Skin epidermis (tissue), 12 donors: ENCODE data around the gene ATP8B2.
"Not testable (repeated sequence)": the region's sequence is repeated elsewhere in the genome, so short reads cannot be mapped to it uniquely, and the experiment has no call there.

ENCODE experiments used
- H3K27ac ChIP-seq, 21 experiments: fragments of 200-600 bp; sonication (generic) in 11 of 21; one replicate each; pipeline ENCODE4 v1.5.0; 2020; ENCODE audit warnings: mild to moderate bottlenecking in 3 of 21, inconsistent platforms in 2 of 21, moderate library complexity in 2 of 21
- H3K4me3 ChIP-seq, 7 experiments: fragments of 200-600 bp; sonication (generic) in 2 of 7; one replicate each; pipeline ENCODE4 v1.5.0; 2020; ENCODE audit warnings: inconsistent platforms in 2 of 7, mild to moderate bottlenecking in 2 of 7, moderate library complexity in 1 of 7

Gene ATP8B2

GRCh38 chr1:154320882-154321608, 4.3 kb upstream of the ATP8B2 start, which contains the start of gene AQP10:
TSS of gene AQP10 (plus strand) at chr1:154321093. CDS start at chr1:154321156, 63 bp downstream.
- peak within 1 kb of the TSS in 1 of 21 experiments; percentile 11 for H3K27ac ChIP-seq

GRCh38 chr1:154321609-154321934, 3.8 kb upstream of the ATP8B2 start:
- H3K4me3 ChIP-seq, H3K27ac ChIP-seq: not testable (repeated sequence)

More at GRCh38 chr1:154320882-154321608, 4.3 kb upstream of the ATP8B2 start, which contains the start of gene AQP10:
- H3K4me3 ChIP-seq: no peak within 1 kb of the TSS

GRCh38 chr1:154323493-154323892, 1.8 kb upstream of the ATP8B2 start:
- no peak overlapping the region for H3K4me3 ChIP-seq

DNA sequence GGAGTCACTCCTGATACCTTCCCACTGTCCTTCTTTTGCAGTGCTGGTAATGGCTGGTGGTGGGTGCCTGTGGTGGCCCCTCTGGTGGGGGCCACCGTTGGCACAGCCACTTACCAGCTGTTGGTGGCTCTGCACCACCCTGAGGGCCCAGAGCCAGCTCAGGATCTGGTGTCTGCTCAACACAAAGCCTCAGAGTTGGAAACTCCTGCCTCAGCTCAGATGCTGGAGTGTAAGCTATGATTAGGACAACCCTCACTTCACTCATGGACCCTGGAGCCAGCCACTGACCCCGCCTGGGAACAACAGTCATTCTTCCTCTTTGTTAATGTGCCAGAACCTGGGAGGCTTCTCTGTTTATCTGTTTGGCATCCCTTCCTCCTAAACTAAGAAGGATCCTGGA, 1.1 kb upstream of the ATP8B2 start:
- H3K27ac ChIP-seq: peak overlapping the region in 5 of 21 experiments; percentile 82 to 97 (median 96)
- H3K4me3 ChIP-seq: peak overlapping the region in 4 of 7 experiments; percentile 63 to 78 (median 76)

More at GRCh38 chr1:154323493-154323892, 1.8 kb upstream of the ATP8B2 start:
- H3K27ac ChIP-seq: no peak overlapping the region

DNA sequence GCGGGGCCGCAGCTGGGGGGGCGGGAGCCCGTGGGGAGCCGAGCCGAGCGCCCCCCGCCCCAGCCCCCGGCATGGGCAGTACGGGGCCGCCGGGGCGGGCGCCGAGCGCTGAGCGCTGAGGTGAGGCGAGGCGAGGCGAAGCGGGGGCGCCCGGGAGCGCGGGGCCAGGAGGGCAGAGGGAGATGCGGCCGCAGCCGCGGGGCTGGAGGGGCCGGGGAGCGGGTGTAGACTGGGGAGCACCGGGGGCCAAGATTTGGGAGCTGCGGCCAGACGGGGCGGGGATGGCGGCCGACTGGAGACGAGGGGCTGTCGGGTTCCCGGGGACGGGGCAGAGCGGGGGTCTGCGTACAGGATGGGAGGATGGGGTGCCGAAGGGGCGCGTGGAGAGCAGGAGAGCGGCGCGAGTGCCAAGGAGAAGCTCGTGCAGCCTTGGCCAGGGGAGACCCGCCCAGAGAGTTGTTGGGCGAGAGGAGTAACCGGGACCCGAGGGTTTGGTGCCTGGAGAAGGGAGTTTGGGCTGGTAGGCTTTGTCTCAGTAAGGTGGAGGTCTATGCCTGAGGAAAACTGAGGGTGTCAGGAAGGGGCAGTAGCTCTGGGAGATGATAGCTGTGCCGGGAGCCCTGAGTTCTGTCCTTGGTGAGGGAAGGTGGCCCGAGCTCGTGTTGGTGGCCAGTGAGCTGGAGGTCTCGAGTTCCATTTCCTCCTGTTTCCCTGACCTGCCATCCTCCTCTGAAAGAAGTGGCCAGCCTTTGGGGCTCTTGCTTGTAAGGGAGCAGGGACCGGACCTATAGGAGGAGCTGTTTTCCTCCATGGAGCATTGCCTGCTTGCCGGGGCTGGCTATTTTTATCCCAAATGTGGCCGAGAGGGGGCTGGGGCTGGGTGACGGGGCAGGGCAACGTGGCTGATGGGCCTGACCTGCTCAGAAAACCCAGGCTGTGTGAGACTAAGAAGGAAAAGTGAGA, 539 bp downstream of the ATP8B2 start:
- H3K4me3 ChIP-seq: peak overlapping the region; percentile 36 to 78 (median 75)
- H3K27ac ChIP-seq: peak overlapping the region; percentile 49 to 97 (median 92)

- H3K27ac ChIP-seq: peak overlapping the region in 20 of 21 experiments; percentile 49 to 97 (median 92)
- H3K4me3 ChIP-seq: peak overlapping the region; percentile 36 to 78 (median 75)
These were observed 1.5 kb downstream of the ATP8B2 start for GRCh38 chr1:154326546-154327465.

DNA sequence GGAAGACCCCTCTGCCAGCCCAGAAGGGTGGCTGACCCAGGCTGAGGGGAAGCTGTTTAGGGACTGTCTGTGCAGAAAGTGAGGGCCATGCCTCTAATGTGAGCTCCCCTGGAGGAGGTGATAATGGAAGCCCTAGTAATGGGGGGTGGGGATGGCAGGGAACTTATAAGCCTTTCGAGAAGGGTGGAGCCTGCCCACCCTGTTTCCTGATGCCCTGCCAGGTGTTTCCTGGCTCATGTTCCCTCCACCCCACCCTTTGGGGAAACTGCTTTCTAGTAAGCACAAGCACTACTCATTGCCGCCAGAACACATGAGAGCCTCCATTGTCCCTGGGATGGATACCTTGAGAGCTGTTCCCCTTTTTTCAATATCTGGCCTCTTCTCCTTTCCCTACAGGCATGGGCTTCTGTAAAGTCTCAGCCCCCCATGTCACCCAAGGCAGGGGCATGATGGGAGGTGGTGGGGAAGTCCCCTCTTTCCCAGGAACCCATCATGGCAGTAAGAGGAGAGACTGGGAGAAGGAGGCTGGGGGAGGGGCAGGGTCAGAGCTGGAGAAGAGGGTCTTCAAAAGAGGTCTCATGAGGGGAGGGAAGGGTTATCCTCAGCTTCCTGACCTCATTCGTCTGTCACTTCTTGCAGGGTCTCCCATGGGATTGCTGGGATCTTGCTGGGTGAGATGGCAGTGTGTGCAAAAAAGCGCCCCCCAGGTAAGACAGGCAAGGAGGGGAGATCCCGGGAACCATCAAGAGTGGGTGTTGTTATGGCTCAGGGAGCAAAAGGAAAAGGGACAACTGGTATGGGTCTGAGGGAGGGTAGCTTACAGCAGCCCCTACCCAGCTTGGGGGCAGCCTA, 2.4 kb downstream of the ATP8B2 start:
- H3K4me3 ChIP-seq: peak overlapping the region; percentile 27 to 76 (median 39)
- peak overlapping the region in 19 of 21 experiments; percentile 49 to 97 (median 92) for H3K27ac ChIP-seq

DNA sequence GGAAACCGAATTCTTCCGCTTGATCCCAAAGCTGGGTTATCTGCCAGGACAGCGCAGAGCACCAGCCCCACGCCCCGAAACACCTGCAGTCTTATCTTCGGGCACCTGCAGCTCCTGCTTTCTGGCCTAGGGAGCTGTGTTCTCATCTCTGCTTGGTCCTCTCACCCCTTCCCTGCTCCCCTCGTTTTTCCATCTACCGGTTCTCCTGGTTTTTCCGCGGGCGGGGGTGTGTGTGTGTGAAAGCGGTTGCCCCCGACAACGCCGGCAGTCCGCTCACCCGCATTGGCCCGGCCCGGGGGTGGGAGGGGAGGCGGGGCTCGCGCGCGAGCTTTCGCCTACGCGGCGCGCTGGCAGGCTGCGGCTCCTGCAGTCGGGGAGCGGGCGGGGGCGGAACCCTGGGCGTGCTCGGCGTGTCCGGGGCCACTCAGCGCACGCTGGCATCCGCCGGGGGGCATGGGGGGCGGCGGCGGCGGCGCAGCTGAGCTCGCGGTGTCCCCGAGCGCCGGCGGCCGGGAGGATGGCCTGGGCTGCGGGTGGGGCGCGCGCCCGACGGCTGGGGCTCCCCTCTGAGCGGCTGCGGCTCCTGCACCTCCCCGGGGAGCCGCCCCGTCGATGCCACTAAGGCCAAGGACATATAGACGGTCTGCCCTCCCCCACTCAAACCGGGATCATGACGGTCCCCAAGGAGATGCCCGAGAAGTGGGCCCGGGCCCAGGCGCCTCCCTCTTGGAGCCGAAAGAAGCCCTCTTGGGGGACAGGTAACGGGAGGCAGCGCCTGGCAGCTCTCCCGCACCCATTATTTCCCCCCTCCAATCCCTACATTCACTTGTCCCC, 3.2 kb downstream of the ATP8B2 start:
- Histone ChIP-seq H3K4me3 (peak overlapping the region; percentile 27 to 76 (median 39)), H3K27ac (peak overlapping the region in 19 of 21 experiments; percentile 41 to 97 (median 92))

DNA sequence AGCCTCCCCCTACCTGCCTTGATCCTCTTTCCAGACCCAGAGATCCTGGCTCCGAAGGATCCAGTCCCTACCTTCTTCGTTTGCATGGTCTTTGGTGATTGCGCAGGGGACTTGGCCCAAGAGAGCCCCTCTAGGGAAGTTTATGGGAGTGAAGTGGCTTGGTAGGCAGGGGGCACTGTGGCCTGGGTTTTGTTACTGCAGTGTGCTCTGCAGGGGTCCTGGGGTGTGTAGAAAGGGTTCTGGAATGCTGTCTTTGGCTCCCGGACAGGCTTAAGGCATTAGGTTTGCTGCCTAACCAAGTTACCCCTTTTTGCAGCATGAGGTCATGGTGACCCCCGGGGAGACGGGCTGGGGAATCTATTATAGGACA, 3.8 kb downstream of the ATP8B2 start:
- H3K4me3 ChIP-seq: peak overlapping the region; percentile 27 to 76 (median 39)
- peak overlapping the region in 18 of 21 experiments; percentile 24 to 97 (median 72) for H3K27ac ChIP-seq

DNA sequence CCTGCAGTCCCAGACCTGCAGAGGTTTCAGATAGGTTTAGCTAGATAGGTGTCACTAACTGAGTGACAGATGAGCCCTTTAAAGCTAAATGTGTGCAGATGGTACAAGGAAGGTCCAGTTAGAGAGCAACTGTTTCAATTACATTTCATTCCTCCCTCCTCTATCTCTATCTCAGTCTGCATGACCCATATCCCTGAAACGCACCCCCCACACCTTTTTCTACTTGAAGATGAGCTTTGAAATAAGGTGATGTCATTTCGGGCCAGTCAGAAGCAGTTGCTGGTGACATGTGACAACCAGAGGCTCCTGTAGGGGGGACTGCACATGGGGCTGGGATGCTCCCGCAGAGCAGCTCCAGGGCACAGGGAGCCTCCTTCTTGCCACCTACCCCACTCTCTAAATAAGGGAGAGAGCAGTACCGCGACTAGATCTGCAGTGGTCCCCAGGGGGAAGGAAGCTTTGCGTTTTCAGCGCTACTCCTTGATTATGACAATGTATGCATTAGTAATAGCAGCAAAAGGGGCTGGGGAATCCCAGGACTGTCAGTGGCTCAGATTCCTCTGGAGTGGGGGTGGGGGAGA, 4.3 kb downstream of the ATP8B2 start:
- Histone ChIP-seq H3K27ac (peak overlapping the region in 6 of 21 experiments; percentile 81 to 97 (median 96)), H3K4me3 (peak overlapping the region in 3 of 7 experiments; percentile 27 to 76 (median 31))

DNA sequence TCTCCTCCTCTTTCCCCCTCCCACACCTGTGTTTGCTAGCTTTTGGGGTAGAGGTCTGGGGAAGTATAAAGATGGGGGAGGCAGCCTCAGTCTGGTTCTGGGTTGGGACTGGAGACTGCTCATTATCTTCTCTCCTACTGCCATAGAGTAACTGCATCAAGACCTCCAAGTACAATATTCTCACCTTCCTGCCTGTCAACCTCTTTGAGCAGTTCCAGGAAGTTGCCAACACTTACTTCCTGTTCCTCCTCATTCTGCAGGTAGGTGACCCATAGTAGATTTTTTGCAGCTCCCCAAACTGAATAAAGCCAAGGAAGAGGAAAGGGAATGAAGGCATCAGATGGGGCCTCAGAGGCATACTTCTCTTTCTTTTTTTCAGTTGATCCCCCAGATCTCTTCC, 5.3 kb downstream of the ATP8B2 start:
- no peak overlapping the region for H3K4me3 ChIP-seq
- H3K27ac ChIP-seq: peak overlapping the region in 5 of 21 experiments; percentile 32 to 97 (median 81)

GRCh38 chr1:154334079-154335024, 9.0 kb downstream of the ATP8B2 start:
- Histone ChIP-seq H3K27ac (peak overlapping the region in 14 of 21 experiments; percentile 9 to 92 (median 60)), H3K4me3 (no peak overlapping the region)

DNA sequence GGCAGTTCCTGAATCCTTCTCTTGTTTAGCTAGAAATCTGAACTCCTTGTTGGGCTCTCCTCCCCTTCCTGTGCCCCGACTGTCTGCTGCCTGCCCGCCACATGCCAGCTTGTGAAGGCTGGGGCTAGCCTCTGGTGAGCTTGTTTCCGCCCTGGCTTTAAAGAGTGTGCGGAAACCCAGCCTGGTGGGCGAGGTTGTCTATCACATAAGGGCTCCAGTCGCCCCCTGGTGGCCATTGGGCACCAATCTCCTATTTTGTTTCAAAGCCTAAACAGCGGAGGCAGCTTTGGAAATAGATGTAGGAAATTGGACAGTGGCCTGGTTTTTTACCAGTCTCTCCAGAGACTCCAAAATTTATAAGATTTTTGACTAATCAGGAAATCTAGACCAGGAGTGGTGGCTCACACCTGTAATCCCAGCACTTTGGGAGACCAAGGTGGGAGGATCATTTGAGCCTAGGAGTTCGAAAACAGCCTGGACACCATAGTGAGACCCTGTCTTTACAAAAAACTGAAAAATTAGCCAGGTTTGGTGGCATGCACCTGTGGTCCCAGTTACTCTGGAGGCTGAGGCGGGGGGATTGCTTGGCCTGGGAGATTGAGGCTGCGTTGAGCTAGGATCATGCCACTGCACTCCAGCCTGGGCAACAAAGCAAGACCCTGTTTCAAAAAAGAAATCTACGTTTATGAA, 9.8 kb downstream of the ATP8B2 start:
- Histone ChIP-seq H3K4me3 (no peak overlapping the region), H3K27ac (peak overlapping the region in 13 of 21 experiments; percentile 26 to 92 (median 62))

DNA sequence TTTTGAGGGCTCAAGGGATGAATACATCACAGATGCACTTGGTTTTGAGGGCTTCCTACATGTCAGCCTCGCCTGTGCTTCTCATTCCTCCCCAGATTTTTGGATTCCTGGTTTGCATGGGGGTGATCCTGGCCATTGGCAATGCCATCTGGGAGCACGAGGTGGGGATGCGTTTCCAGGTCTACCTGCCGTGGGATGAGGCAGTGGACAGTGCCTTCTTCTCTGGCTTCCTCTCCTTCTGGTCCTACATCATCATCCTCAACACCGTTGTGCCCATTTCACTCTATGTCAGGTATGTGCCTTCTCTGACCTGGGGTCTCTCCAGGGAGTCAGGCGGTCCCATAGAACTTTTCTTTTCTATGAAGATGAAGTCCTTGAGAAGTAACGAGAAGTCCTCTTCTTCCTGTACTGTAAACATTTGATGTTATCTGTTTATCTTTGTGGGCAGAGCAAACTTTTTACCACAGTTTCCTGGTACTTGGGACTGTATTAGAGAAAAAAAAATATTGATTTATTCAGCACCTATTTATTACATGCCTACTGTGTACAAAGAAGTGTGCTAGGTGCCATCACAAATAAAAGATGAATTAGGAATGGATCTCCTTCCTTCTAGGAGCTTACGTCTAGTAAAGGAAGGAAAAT, 12.0 kb downstream of the ATP8B2 start:
- H3K4me3 ChIP-seq: no peak overlapping the region
- peak overlapping the region in 13 of 21 experiments; percentile 5 to 92 (median 59) for H3K27ac ChIP-seq

GRCh38 chr1:154338875-154339274, 13.6 kb downstream of the ATP8B2 start:
- peak overlapping the region in 4 of 21 experiments; percentile 35 to 92 (median 75) for H3K27ac ChIP-seq
- no peak overlapping the region for H3K4me3 ChIP-seq
